ENCODE data around the gene ICAM4. TPM values are rescaled to one million over a fixed set of nuclear protein-coding genes. Genes with fewer than 3 reads are reported as not detected.

The ICAM4 gene
- total RNA-seq, 5 donors from 2014 or later (not counting 1 experiment from before 2014, with no cell fraction given), result 0.47 to 0.79 (median 0.53) TPM

- WGBS (ENCODE audit: insufficient coverage), result 100% methylated on average over 3 of the region's 4 CpGs
- Mint-ChIP-seq H3K27me3 (peaks cover 7 to 25% of the 10 kb centered on the region in 2 donors), H3K9me3 (no peaks in the 10 kb centered on the region), H3K4me1 (peaks cover 35 to 42% (median 37%) of the 10 kb centered on the region in 3 donors), H3K27ac (no peak overlapping the region), H3K36me3 (peaks cover 25% of the 10 kb centered on the region), H3K4me3 (peak overlapping the region in 1 of 3 donors; percentile 7)
- peaks cover 5 to 40% of the 10 kb centered on the region in 2 experiments for H3K27me3 ChIP-seq (replicated peaks in 1 of 2; ENCODE audit: control insufficient read depth in 2 of 2, extremely low read depth in 1 of 2, insufficient read depth in 2 of 2, low read length in 1 of 2)
- H3K4me3 ChIP-seq (ENCODE audit: control insufficient read depth in 1 of 2, extremely low read depth in 1 of 2, low read length in 1 of 2), result no peak overlapping the region
- DNase-seq (no peak), ATAC-seq (replicated peaks in 1 of 4) (no peak)
- peaks cover 0 to 35% of the 10 kb centered on the region in 2 donors for H3K36me3 ChIP-seq (ENCODE audit: control insufficient read depth in 2 of 2, extremely low read depth in 1 of 2, insufficient read depth in 1 of 2, low read length in 1 of 2)
- H3K27ac ChIP-seq (ENCODE audit: low read length), result no peak overlapping the region
- H3K4me1 ChIP-seq (ENCODE audit: control insufficient read depth in 1 of 2, extremely low read depth in 1 of 2, insufficient read depth in 2 of 2, low read length in 2 of 2), result peaks cover 19 to 46% of the 10 kb centered on the region in 2 experiments
- POLR2A ChIA-PET, result interaction anchor here (0.5 to 0.6 kb wide), 2 partner anchors 14 to 59 kb away, joined by 3 read pairs; partner anchors contain the start of gene ICAM1 (in 1 of the 2)
- CTCF ChIA-PET, result no interaction called here
- no peaks in the 10 kb centered on the region for H3K9me3 ChIP-seq
Measured at GRCh38 chr19:10285393-10285792, 1.4 kb upstream of the ICAM4 start.

- H3K36me3 ChIP-seq (ENCODE audit: control insufficient read depth in 2 of 2, extremely low read depth in 1 of 2, insufficient read depth in 1 of 2, low read length in 1 of 2), result peaks cover 0 to 24% of the 10 kb centered on the region in 2 donors
- peaks cover 30 to 78% of the 10 kb centered on the region in 2 experiments for H3K4me1 ChIP-seq (ENCODE audit: control insufficient read depth in 1 of 2, extremely low read depth in 1 of 2, insufficient read depth in 2 of 2, low read length in 2 of 2)
- Mint-ChIP-seq H3K4me1 (peaks cover 62 to 72% (median 64%) of the 10 kb centered on the region in 3 donors), H3K9me3 (no peaks in the 10 kb centered on the region), H3K27me3 (peaks cover 23 to 57% of the 10 kb centered on the region in 2 donors), H3K36me3 (peaks cover 21% of the 10 kb centered on the region), H3K4me3 (peak overlapping the region; percentile 70 to 88 (median 70)), H3K27ac (no peak overlapping the region)
- POLR2A ChIA-PET, result interaction anchor here in 1 of 2 donors (0.5 to 0.7 kb wide), 2 partner anchors 84 to 92 kb away, joined by 4 to 5 read pairs; partner anchors contain the start of gene TYK2
- DNase-seq (peak in 5 of 35 experiments; percentile 9 to 37 (median 18)), ATAC-seq (replicated peaks in 1 of 4) (peak in 1 of 4 experiments; percentile 10)
- WGBS (ENCODE audit: insufficient coverage), result 9% methylated on average over 9 of the region's 23 CpGs
- CTCF ChIA-PET, result interaction anchor here (0.5 to 2.9 kb wide), 6 partner anchors 17 to 258 kb away, joined by 3 to 22 read pairs (median 4); partner anchors contain the start of genes ICAM1 (in 1 of the 2) and TYK2 (in 1 of the 2)
- peak overlapping the region; percentile 49 to 72 for H3K4me3 ChIP-seq (ENCODE audit: control insufficient read depth in 1 of 2, extremely low read depth in 1 of 2, low read length in 1 of 2)
- H3K27ac ChIP-seq (ENCODE audit: low read length), result no peak overlapping the region
- H3K9me3 ChIP-seq, result no peaks in the 10 kb centered on the region
- H3K27me3 ChIP-seq (replicated peaks in 1 of 2; ENCODE audit: control insufficient read depth in 2 of 2, extremely low read depth in 1 of 2, insufficient read depth in 2 of 2, low read length in 1 of 2), result peaks cover 12 to 73% of the 10 kb centered on the region in 2 experiments
Measured at GRCh38 chr19:10288662-10289166, 2.0 kb downstream of the ICAM4 start.

DNA sequence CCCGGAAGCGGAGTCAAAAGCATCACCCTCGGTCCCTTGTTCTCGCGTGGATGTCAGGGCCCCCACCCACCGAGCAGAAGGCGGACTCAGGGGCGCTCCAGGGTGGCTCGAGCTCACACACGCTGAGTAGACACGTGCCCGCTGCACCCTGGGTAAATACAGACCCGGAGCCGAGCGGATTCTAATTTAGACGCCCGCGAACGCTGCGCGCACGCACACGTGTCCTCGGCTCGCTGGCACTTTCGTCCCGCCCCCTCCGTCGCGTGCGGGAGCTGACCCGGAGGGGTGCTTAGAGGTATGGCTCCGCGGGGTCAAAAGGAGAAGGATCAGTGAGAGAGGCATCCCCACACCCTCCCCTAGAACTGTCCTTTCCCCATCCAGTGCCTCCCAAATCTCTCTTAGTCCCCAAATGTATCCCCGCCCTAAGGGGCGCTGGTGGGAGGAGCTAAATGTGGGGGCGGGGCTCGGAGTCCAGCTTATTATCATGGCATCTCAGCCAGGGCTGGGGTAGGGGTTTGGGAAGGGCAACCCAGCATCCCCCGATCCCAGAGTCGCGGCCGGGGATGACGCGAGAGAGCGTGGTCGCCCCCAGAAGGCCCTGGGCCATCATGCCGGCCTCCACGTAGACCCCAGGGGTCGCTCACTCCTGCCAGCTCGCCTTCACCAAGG lies 2.5 kb downstream of the ICAM4 start:
- peaks cover 24 to 63% of the 10 kb centered on the region in 2 donors for H3K27me3 Mint-ChIP-seq
- Histone ChIP-seq H3K27ac (ENCODE audit: low read length) (no peak overlapping the region), H3K9me3 (no peaks in the 10 kb centered on the region), H3K27me3 (replicated peaks in 1 of 2; ENCODE audit: control insufficient read depth in 2 of 2, extremely low read depth in 1 of 2, insufficient read depth in 2 of 2, low read length in 1 of 2) (peaks cover 12 to 79% of the 10 kb centered on the region in 2 experiments), H3K4me3 (ENCODE audit: control insufficient read depth in 1 of 2, extremely low read depth in 1 of 2, low read length in 1 of 2) (peak overlapping the region; percentile 49 to 72), H3K36me3 (ENCODE audit: control insufficient read depth in 2 of 2, extremely low read depth in 1 of 2, insufficient read depth in 1 of 2, low read length in 1 of 2) (peaks cover 0 to 18% of the 10 kb centered on the region in 2 donors), H3K4me1 (ENCODE audit: control insufficient read depth in 1 of 2, extremely low read depth in 1 of 2, insufficient read depth in 2 of 2, low read length in 2 of 2) (peaks cover 30 to 84% of the 10 kb centered on the region in 2 experiments)
- peak overlapping the region; percentile 70 to 88 (median 70) for H3K4me3 Mint-ChIP-seq
- H3K27ac Mint-ChIP-seq, result no peak overlapping the region
- ATAC-seq (replicated peaks in 1 of 4), result peak; percentile 49 to 61 (median 52)
- peak in 34 of 35 experiments; percentile 24 to 81 (median 62) for DNase-seq
- H3K4me1 Mint-ChIP-seq, result peaks cover 62 to 72% (median 68%) of the 10 kb centered on the region in 3 donors
- H3K9me3 Mint-ChIP-seq, result no peaks in the 10 kb centered on the region
- H3K36me3 Mint-ChIP-seq, result peaks cover 18% of the 10 kb centered on the region
- ChIA-PET CTCF (interaction anchor here in 1 of 2 donors (0.5 to 2.9 kb wide), 5 partner anchors 18 to 139 kb away, joined by 3 to 22 read pairs (median 4); partner anchors contain the start of genes ICAM1 and TYK2), POLR2A (interaction anchor here in 1 of 2 donors (0.5 to 0.7 kb wide), 4 partner anchors 83 to 289 kb away, joined by 3 to 5 read pairs (median 4); partner anchors contain the start of gene TYK2)
- under 1% methylated on average over 31 of the region's 50 CpGs for WGBS (ENCODE audit: insufficient coverage)

DNA sequence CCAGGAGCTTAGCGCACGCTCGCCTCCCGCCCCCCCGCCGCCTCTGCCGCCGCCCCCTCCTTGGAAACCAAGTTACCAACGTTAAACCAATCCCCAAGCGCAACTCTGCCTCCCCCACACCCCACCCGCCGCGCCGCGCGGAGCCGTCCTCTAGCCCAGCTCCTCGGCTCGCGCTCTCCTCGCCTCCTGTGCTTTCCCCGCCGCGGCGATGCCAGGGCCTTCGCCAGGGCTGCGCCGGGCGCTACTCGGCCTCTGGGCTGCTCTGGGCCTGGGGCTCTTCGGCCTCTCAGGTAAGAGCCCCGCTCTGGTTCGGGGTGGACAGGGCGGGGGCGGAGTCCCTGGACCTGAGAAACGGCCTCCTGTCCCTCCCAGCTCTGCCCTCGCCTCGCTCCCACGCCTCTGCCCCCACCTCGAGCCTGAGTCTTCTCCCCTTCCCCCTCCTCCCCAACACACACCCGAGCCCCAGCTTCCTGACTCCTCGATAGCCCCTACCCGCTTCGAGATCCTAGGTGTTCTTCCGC lies 3.1 kb downstream of the ICAM4 start, which contains the start of gene ICAM5:
Gene ICAM5 (plus strand): TSS at position 117 of the 521 bp plus-strand sequence. CDS start 92 bp downstream, at position 209.
- ATAC-seq (replicated peaks in 1 of 4) (peak in 2 of 4 experiments; percentile 13 to 19), DNase-seq (peak in 10 of 35 experiments; percentile 15 to 54 (median 30))
- H3K27ac Mint-ChIP-seq, result peak within 1 kb of the TSS in 1 of 2 donors; percentile 67
- Histone ChIP-seq H3K27me3 (replicated peaks in 1 of 2; ENCODE audit: control insufficient read depth in 2 of 2, extremely low read depth in 1 of 2, insufficient read depth in 2 of 2, low read length in 1 of 2) (peaks cover 13 to 85% of the 10 kb centered on the region in 2 experiments), H3K4me1 (ENCODE audit: control insufficient read depth in 1 of 2, extremely low read depth in 1 of 2, insufficient read depth in 2 of 2, low read length in 2 of 2) (peaks cover 30 to 90% of the 10 kb centered on the region in 2 experiments), H3K9me3 (no peaks in the 10 kb centered on the region), H3K27ac (ENCODE audit: low read length) (no peak within 1 kb of the TSS), H3K36me3 (ENCODE audit: control insufficient read depth in 2 of 2, extremely low read depth in 1 of 2, insufficient read depth in 1 of 2, low read length in 1 of 2) (peaks cover 0 to 12% of the 10 kb centered on the region in 2 donors), H3K4me3 (ENCODE audit: control insufficient read depth in 1 of 2, extremely low read depth in 1 of 2, low read length in 1 of 2) (peak within 1 kb of the TSS; percentile 49 to 72)
- no peaks in the 10 kb centered on the region for H3K9me3 Mint-ChIP-seq
- WGBS (ENCODE audit: insufficient coverage), result 1% methylated on average over 39 of the region's 45 CpGs
- H3K4me1 Mint-ChIP-seq, result peaks cover 62 to 76% (median 71%) of the 10 kb centered on the region in 3 donors
- ChIA-PET CTCF (interaction anchor here in 1 of 2 donors (1.0 to 2.9 kb wide), 2 partner anchors 19 to 91 kb away, joined by 4 to 22 read pairs; partner anchors contain the start of genes ICAM1 and TYK2), POLR2A (interaction anchor here in 1 of 2 donors (0.5 to 0.6 kb wide), 2 partner anchors 252 to 290 kb away, joined by 3 to 5 read pairs; no protein-coding TSS in a partner anchor)
- H3K36me3 Mint-ChIP-seq, result peaks cover 14% of the 10 kb centered on the region
- H3K27me3 Mint-ChIP-seq, result peaks cover 26 to 69% of the 10 kb centered on the region in 2 donors
- H3K4me3 Mint-ChIP-seq, result peak within 1 kb of the TSS; percentile 70 to 88 (median 73)

DNA sequence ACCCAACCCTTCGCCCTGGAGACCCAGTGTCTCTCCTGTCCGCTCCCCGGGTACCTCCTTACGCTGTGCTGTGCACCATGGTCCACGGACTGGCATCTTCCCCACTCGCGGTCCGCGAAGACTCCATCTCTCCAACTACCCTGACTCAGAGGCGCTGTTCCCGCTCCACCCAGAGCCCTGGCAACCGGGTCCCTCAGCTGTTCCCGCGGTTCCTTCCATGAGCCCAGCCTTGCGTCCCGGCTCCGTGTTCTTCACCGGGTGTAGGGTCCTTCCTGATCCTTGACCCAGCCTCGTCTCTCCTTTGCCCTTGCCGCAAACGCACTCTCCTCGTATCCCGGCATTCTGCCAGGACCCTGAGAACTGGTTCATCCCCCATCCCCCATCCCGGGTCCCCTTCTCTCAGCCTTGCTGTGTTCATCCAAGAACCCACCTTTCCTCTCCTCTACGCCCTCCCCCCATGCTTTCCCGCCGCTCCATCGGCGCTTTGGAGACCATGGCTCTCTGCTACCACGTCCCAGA lies 3.7 kb downstream of the ICAM4 start:
- ATAC-seq (replicated peaks in 1 of 4) (no peak), DNase-seq (peak in 2 of 35 experiments; percentile 20 to 27)
- no peaks in the 10 kb centered on the region for H3K9me3 Mint-ChIP-seq
- Histone ChIP-seq H3K27me3 (replicated peaks in 1 of 2; ENCODE audit: control insufficient read depth in 2 of 2, extremely low read depth in 1 of 2, insufficient read depth in 2 of 2, low read length in 1 of 2) (peaks cover 15 to 90% of the 10 kb centered on the region in 2 experiments), H3K4me1 (ENCODE audit: control insufficient read depth in 1 of 2, extremely low read depth in 1 of 2, insufficient read depth in 2 of 2, low read length in 2 of 2) (peaks cover 31 to 95% of the 10 kb centered on the region in 2 experiments), H3K9me3 (no peaks in the 10 kb centered on the region), H3K4me3 (ENCODE audit: control insufficient read depth in 1 of 2, extremely low read depth in 1 of 2, low read length in 1 of 2) (peak overlapping the region; percentile 39 to 49), H3K36me3 (ENCODE audit: control insufficient read depth in 2 of 2, extremely low read depth in 1 of 2, insufficient read depth in 1 of 2, low read length in 1 of 2) (peaks cover 0 to 7% of the 10 kb centered on the region in 2 donors), H3K27ac (ENCODE audit: low read length) (no peak overlapping the region)
- H3K4me3 Mint-ChIP-seq, result peak overlapping the region; percentile 70 to 88 (median 73)
- H3K27me3 Mint-ChIP-seq, result peaks cover 28 to 72% of the 10 kb centered on the region in 2 donors
- peaks cover 64 to 75% (median 71%) of the 10 kb centered on the region in 3 donors for H3K4me1 Mint-ChIP-seq
- 2% methylated on average over 29 of the region's 30 CpGs for WGBS (ENCODE audit: insufficient coverage)
- peaks cover 9% of the 10 kb centered on the region for H3K36me3 Mint-ChIP-seq
- ChIA-PET CTCF (interaction anchor here in 1 of 2 donors (1.7 kb wide), 1 partner anchor 20 kb away, joined by 6 read pairs; the partner anchor contains the start of gene ICAM1), POLR2A (no interaction called here)
- H3K27ac Mint-ChIP-seq, result peak overlapping the region in 1 of 2 donors; percentile 67

All from T-cell (primary cell).